Sigmoid colon (tissue), 7 donors: ENCODE results near the gene SMOC2. TPM values are rescaled to one million over a fixed set of nuclear protein-coding genes. Genes with fewer than 3 reads are reported as not detected.

Experiments used
- DNase-seq: peaks from one replicate; pipeline ENCODE4 v3.0.0-alpha.2; 2019
- H3K27ac ChIP-seq, 4 donors: fragments of 200-600 bp; sonication (generic); one replicate each; pipeline ENCODE4 v1.5.1; 2016 to 2019; ENCODE audit warnings: mild to moderate bottlenecking in 1 of 4
- H3K27me3 ChIP-seq, 3 donors: fragments of 200-600 bp; sonication (generic); one replicate each; pipeline ENCODE4 v1.5.1; 2019; ENCODE audit warnings: mild to moderate bottlenecking in 1 of 3
- H3K36me3 ChIP-seq, 4 donors: fragments of 200-600 bp; sonication (generic); one replicate each; pipeline ENCODE4 v1.5.1; 2016 to 2019
- H3K4me1 ChIP-seq, 4 donors: fragments of 200-600 bp; sonication (generic); one replicate each; pipeline ENCODE4 v1.5.1; 2017 to 2019
- H3K4me3 ChIP-seq, 4 donors: fragments of 200-600 bp; sonication (generic); one replicate each; pipeline ENCODE4 v1.5.1; 2017 to 2019; ENCODE audit warnings: mild to moderate bottlenecking in 2 of 4, moderate library complexity in 1 of 4
- H3K9me3 ChIP-seq, 4 donors: fragments of 200-600 bp in 3 of 4; sonication (generic) in 3 of 4; one replicate each; pipeline versions ENCODE4 v1.5.1 to v1.6.1; 2013 to 2019
- EP300 ChIP-seq, 4 donors: sonication (generic); formaldehyde crosslinking; IDR thresholded peaks; one replicate each; pipeline ENCODE4 v1.6.1; 2017; ENCODE audit warnings: antibody characterized with exemption in 4 of 4
- POLR2A ChIP-seq, 2 donors: fragments of 450-650 bp; IDR thresholded peaks; one replicate each; pipeline ENCODE4 v1.6.1; 2016; ENCODE audit warnings: antibody characterized with exemption in 2 of 2, mild to moderate bottlenecking in 2 of 2, moderate library complexity in 2 of 2
- POLR2AphosphoS5 ChIP-seq, 4 donors: sonication (generic); formaldehyde crosslinking; IDR thresholded peaks; one replicate each; pipeline ENCODE4 v1.6.1; 2017; ENCODE audit warnings: antibody characterized with exemption in 4 of 4
- WGBS, 2 donors: extraction: QIAGEN DNeasy Blood & Tissue Kit; methylation state at CpG; one replicate each; pipeline ENCODE4 v1.1.7; 2013; 5-methylcytosine and 5-hydroxymethylcytosine counted together
- intact Hi-C: fragments of 100-400 bp; cut with DNase I; formaldehyde crosslinking; loops from one replicate; pipeline ENCODE4 v1.15.1; 2023
- polyA plus RNA-seq, 3 donors: library from polyadenylated mRNA; stranded (reverse); fragments of 200-250 nt; gene quantifications; one replicate each; pipeline ENCODE4 v1.2.3, GENCODE V29; 2013
- total RNA-seq, 4 donors: library from RNA; depleted of rRNA; stranded (reverse); fragments of >200 nt; gene quantifications; one replicate each; pipeline ENCODE4 v1.1.0, GENCODE V29; 2016
- TF ChIP-seq, protein P1 (sequence below), 4 experiments: fragments of 450-650 bp in 3 of 4; fragments of 200-600 bp in 1 of 4; IDR thresholded peaks; one replicate each; pipeline ENCODE4 v1.5.1; 2016 to 2019; ENCODE audit warnings: antibody characterized with exemption in 4 of 4, mild to moderate bottlenecking in 3 of 4, moderate library complexity in 2 of 4
- donor health status: healthy with polysubstance abuse.
- donor health status: Bipolar disorder and iron deficiency.
- donor health status: healthy.

SMOC2 gene
- total and polyA plus RNA-seq, 7 donors: 4.2 to 130 (median 33.5) TPM

DNA sequence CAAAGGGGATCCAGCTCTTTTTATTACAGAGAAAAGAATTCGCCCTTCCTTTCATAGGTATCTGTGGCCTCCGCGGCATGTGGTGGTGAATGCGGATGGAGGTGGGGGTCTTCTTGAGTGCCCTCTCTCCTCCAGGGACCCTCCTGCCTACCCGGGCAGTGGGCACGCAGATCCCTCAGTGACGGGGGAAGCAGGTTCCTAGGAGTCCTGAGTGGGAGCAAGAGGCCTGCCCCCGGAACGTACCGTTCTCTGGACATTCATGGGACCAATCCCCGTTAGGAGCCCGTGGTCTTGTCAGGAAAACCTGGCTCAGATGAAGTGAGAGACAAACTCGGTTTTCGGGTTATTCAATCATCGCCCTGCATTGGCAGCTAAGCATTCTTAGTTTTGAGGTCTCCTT lies 56.4 kb downstream of the SMOC2 start:
- TF ChIP-seq, protein P1, sequence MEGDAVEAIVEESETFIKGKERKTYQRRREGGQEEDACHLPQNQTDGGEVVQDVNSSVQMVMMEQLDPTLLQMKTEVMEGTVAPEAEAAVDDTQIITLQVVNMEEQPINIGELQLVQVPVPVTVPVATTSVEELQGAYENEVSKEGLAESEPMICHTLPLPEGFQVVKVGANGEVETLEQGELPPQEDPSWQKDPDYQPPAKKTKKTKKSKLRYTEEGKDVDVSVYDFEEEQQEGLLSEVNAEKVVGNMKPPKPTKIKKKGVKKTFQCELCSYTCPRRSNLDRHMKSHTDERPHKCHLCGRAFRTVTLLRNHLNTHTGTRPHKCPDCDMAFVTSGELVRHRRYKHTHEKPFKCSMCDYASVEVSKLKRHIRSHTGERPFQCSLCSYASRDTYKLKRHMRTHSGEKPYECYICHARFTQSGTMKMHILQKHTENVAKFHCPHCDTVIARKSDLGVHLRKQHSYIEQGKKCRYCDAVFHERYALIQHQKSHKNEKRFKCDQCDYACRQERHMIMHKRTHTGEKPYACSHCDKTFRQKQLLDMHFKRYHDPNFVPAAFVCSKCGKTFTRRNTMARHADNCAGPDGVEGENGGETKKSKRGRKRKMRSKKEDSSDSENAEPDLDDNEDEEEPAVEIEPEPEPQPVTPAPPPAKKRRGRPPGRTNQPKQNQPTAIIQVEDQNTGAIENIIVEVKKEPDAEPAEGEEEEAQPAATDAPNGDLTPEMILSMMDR (IDR thresholded peaks at IDR 0.05): no peak
- no peak for TF ChIP-seq POLR2A (IDR thresholded peaks at IDR 0.05)
- TF ChIP-seq EP300 (IDR thresholded peaks at IDR 0.05): no peak
- no peak for TF ChIP-seq POLR2AphosphoS5 (IDR thresholded peaks at IDR 0.05)
- Histone ChIP-seq H3K9me3 (no peaks in the 10 kb centered on the region), H3K4me3 (no peak overlapping the region), H3K27ac (no peak overlapping the region), H3K4me1 (peaks cover 0 to 14% (median 9%) of the 10 kb centered on the region in 4 donors), H3K27me3 (no peaks in the 10 kb centered on the region), H3K36me3 (no peaks in the 10 kb centered on the region)
- 93 to 94% methylated on average over 15 of the region's 15 CpGs for WGBS, 2 donors
- no peak for DNase-seq
- intact Hi-C loops: no loop called here

DNA sequence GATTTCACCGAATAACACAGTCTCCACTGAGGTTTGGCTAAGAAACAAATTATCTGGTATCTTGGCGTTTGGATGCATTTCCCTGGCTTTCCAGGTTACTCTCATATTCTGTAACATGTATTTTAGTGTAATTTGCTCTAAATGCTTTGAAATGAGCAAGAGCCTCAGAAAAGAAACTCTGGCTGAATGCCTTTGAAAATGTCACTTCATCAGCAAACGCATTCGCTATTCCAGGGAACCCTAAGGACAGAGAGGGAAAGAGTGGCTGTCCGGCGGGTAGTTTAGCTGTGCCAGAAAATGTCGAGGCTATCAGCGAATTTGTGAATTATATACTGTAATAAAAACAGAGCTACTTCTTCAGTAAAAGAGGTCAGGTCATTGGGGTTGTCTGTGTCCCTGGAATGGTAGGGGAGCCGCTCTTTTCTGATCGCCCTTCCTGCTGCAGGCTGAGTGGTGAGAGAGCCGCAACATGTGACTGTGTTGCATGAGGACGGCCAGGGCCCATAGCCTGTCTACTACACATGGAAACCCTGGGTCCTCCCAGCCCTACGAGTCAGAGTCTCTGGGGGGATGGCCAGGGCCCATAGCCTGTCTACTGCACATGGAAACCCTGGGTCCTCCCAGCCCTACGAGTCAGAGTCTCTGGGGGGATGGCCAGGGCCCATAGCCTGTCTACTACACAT lies 57.3 kb downstream of the SMOC2 start:
- DNase-seq: no peak
- Histone ChIP-seq H3K27ac (no peak overlapping the region), H3K36me3 (no peaks in the 10 kb centered on the region), H3K4me3 (no peak overlapping the region), H3K9me3 (no peaks in the 10 kb centered on the region), H3K27me3 (no peaks in the 10 kb centered on the region), H3K4me1 (peaks cover 0 to 14% (median 9%) of the 10 kb centered on the region in 4 donors)
- intact Hi-C loops: no loop called here
- 78 to 88% methylated on average over 14 of the region's 14 CpGs for WGBS, 2 donors
- no peak for TF ChIP-seq POLR2AphosphoS5 (IDR thresholded peaks at IDR 0.05)
- no peak for TF ChIP-seq EP300 (IDR thresholded peaks at IDR 0.05)
- TF ChIP-seq, protein P1 (IDR thresholded peaks at IDR 0.05): no peak
- TF ChIP-seq POLR2A (IDR thresholded peaks at IDR 0.05): no peak

GRCh38 chr6:168499045-168499650 lies 58.2 kb downstream of the SMOC2 start:
- WGBS, 2 donors: 24 to 74% methylated on average over 13 of the region's 13 CpGs

GRCh38 chr6:168500519-168500918 lies 59.5 kb downstream of the SMOC2 start:
- Histone ChIP-seq H3K4me1 (peaks cover 0 to 14% (median 9%) of the 10 kb centered on the region in 4 donors), H3K27ac (no peak overlapping the region), H3K9me3 (no peaks in the 10 kb centered on the region), H3K27me3 (no peaks in the 10 kb centered on the region), H3K4me3 (no peak overlapping the region), H3K36me3 (no peaks in the 10 kb centered on the region)
- WGBS, 2 donors: 92 to 94% methylated on average over 14 of the region's 14 CpGs
- no peak for DNase-seq
- intact Hi-C loops: no loop called here
- TF ChIP-seq, protein P1 (IDR thresholded peaks at IDR 0.05): no peak
- TF ChIP-seq POLR2A (IDR thresholded peaks at IDR 0.05): no peak
- TF ChIP-seq POLR2AphosphoS5 (IDR thresholded peaks at IDR 0.05): no peak
- no peak for TF ChIP-seq EP300 (IDR thresholded peaks at IDR 0.05)

More at GRCh38 chr6:168499045-168499650, 58.2 kb downstream of the SMOC2 start:
- no peak for DNase-seq
- Histone ChIP-seq H3K9me3 (no peaks in the 10 kb centered on the region), H3K27ac (no peak overlapping the region), H3K4me1 (peaks cover 0 to 14% (median 9%) of the 10 kb centered on the region in 4 donors), H3K36me3 (no peaks in the 10 kb centered on the region), H3K27me3 (no peaks in the 10 kb centered on the region), H3K4me3 (no peak overlapping the region)
- TF ChIP-seq, protein P1 (IDR thresholded peaks at IDR 0.05): no peak
- TF ChIP-seq POLR2AphosphoS5 (IDR thresholded peaks at IDR 0.05) (no peak), POLR2A (IDR thresholded peaks at IDR 0.05) (no peak), EP300 (IDR thresholded peaks at IDR 0.05) (no peak)
- intact Hi-C loops: no loop called here
